Measurements from ENCODE around the gene PRKCB.

- TF ChIP-seq CTCF (IDR thresholded peaks at IDR 0.05) (no peak), POLR2A (IDR thresholded peaks at IDR 0.05) (no peak)
These were observed 173.3 kb downstream of the PRKCB start for GRCh38 chr16:24009098-24009497.

Measured in thyroid gland (tissue), 4 donors.